ENCODE measurements around the gene HACD2. TPM values are rescaled to one million over a fixed set of nuclear protein-coding genes. Genes with fewer than 3 reads are reported as not detected.

The HACD2 gene
- total RNA-seq, 1 experiment from 2014 or later = 43.0 TPM

DNA sequence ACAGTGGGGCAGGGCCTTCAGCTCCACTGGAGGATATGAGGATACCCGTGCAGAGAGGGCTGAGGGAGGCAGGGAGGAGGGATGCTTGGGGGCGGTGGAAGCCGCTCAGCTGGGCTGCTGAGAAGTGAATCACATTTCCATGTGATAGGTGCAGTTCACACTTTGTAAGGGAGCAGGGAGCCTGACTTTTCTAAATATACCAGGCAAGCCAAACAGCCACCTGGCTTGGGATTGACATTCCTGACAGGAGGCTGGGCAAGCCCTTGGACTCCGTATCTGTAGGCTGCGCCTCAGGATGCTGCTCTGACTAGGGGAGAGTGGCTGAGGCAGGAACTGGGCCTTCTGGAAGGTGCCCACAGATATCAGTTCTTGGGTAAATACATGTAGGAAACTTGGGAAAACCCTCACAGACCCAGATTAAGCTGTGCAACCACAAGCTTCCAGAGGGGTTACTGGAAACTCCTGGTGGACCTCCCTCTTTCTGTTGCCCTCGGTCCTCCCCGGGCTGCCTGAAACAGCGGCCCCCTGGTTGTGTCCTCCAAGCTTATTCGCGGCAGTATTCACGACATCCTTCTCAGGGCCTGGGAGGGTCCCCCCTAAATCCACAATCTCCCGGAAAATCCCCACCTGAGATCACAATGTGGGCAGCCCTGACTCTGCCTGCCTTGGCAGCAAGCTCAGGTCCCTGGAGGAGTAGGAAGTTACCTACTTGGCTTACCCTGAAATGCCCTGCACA is 103.0 kb downstream of the HACD2 start:
- no peak for ATAC-seq
- H2AFZ ChIP-seq (ENCODE audit: low read depth, low read length, poor library complexity, severe bottlenecking) = no peak overlapping the region
- H4K20me1 ChIP-seq (ENCODE audit: insufficient read depth) = no peaks in the 10 kb centered on the region
- H3K4me1 ChIP-seq (ENCODE audit: control insufficient read depth in 1 of 2, insufficient read depth in 2 of 2, low read length in 2 of 2) = no peaks in the 10 kb centered on the region
- no peaks in the 10 kb centered on the region for H3K36me3 ChIP-seq (ENCODE audit: control insufficient read depth in 1 of 2, insufficient read depth in 2 of 2, low read length in 2 of 2)
- ChIA-PET RAD21 (ENCODE audit: low non-redundant PET in 1 of 2, low total read pairs in 2 of 2, uncharacterized antibody in 2 of 2, unreplicated experiment in 2 of 2) (no interaction called here), CTCF (no interaction called here), POLR2A (no interaction called here)
- no TSS peak for BruUV-seq (replicated peaks)
- TF ChIP-seq ZFX (IDR thresholded peaks at IDR 0.05) (no peak), EGR1 (IDR thresholded peaks at IDR 0.05; ENCODE audit: low read depth) (no peak), ELF1 (IDR thresholded peaks at IDR 0.05; ENCODE audit: borderline replicate concordance, low read depth) (no peak), FOSL1 (IDR thresholded peaks at IDR 0.05; ENCODE audit: low read depth) (no peak), SIN3A (IDR thresholded peaks at IDR 0.05; ENCODE audit: low read depth) (no peak)
- no peaks in the 10 kb centered on the region for H3K27me3 ChIP-seq (ENCODE audit: insufficient read depth, low read length)
- no peaks in the 10 kb centered on the region for H3K79me2 ChIP-seq (ENCODE audit: insufficient read depth, low read length)
- H3K9me2 ChIP-seq (ENCODE audit: insufficient read depth) = no peaks in the 10 kb centered on the region
- H3K4me2 ChIP-seq (ENCODE audit: low read length) = no peak overlapping the region
- H3K27ac ChIP-seq (ENCODE audit: low read depth, low read length) = no peak overlapping the region
- no peak for DNase-seq (ENCODE audit: low read depth, low spot score)
- no peak overlapping the region for H3K9ac ChIP-seq (ENCODE audit: low read length)
- H3K4me3 ChIP-seq (replicated peaks in 1 of 2; ENCODE audit: low read depth in 1 of 2, low read length in 2 of 2) = no peak overlapping the region
- intact Hi-C loops (cut with micrococcal nuclease) = no loop called here
- H3K9me3 ChIP-seq (ENCODE audit: control insufficient read depth in 1 of 2, insufficient read depth in 1 of 2, low read depth in 1 of 2, low read length in 2 of 2) = no peaks in the 10 kb centered on the region

DNA sequence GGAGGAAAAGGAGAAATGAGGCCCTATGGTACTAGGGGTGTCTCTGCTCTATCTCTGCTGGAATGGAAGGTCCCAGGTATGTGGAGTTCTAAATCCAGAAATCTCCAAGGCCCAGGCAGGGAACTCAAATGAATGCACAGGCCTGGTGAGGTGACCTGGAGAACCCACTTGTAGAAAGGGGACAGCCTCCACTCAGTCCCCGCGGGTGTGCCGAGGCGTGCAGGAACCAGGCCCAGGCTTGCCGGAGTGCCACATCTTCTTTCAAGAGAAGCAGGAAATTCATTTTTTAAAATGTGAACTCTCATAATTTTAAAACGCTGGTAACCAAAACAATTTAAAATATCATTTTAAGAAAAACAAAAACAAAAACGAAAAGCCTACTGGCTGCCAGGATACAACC is 103.8 kb downstream of the HACD2 start:
- ATAC-seq (no peak), DNase-seq (ENCODE audit: low read depth, low spot score) (no peak)
- ChIA-PET CTCF (no interaction called here), RAD21 (ENCODE audit: low non-redundant PET in 1 of 2, low total read pairs in 2 of 2, uncharacterized antibody in 2 of 2, unreplicated experiment in 2 of 2) (no interaction called here), POLR2A (no interaction called here)
- H3K9me2 ChIP-seq (ENCODE audit: insufficient read depth) = no peaks in the 10 kb centered on the region
- no peak overlapping the region for H3K4me2 ChIP-seq (ENCODE audit: low read length)
- no peaks in the 10 kb centered on the region for H3K79me2 ChIP-seq (ENCODE audit: insufficient read depth, low read length)
- intact Hi-C loops (cut with micrococcal nuclease) = no loop called here
- no peak overlapping the region for H3K9ac ChIP-seq (ENCODE audit: low read length)
- BruUV-seq (replicated peaks) = no TSS peak
- no peaks in the 10 kb centered on the region for H3K27me3 ChIP-seq (ENCODE audit: insufficient read depth, low read length)
- no peaks in the 10 kb centered on the region for H3K9me3 ChIP-seq (ENCODE audit: control insufficient read depth in 1 of 2, insufficient read depth in 1 of 2, low read depth in 1 of 2, low read length in 2 of 2)
- no peak overlapping the region for H3K4me3 ChIP-seq (replicated peaks in 1 of 2; ENCODE audit: low read depth in 1 of 2, low read length in 2 of 2)
- H4K20me1 ChIP-seq (ENCODE audit: insufficient read depth) = no peaks in the 10 kb centered on the region
- H3K27ac ChIP-seq (ENCODE audit: low read depth, low read length) = no peak overlapping the region
- no peaks in the 10 kb centered on the region for H3K36me3 ChIP-seq (ENCODE audit: control insufficient read depth in 1 of 2, insufficient read depth in 2 of 2, low read length in 2 of 2)
- no peak overlapping the region for H2AFZ ChIP-seq (ENCODE audit: low read depth, low read length, poor library complexity, severe bottlenecking)
- no peak for TF ChIP-seq TCF7L2 (IDR thresholded peaks at IDR 0.05; ENCODE audit: borderline replicate concordance, extremely low read depth, insufficient read depth, insufficient read length)
- TF ChIP-seq, protein P1, sequence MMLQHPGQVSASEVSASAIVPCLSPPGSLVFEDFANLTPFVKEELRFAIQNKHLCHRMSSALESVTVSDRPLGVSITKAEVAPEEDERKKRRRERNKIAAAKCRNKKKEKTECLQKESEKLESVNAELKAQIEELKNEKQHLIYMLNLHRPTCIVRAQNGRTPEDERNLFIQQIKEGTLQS (IDR thresholded peaks at IDR 0.05) = no peak
- no peak for TF ChIP-seq POLR2A (IDR thresholded peaks at IDR 0.05; ENCODE audit: borderline replicate concordance, extremely low read depth, insufficient read depth, insufficient read length)
- TF ChIP-seq, protein P2, sequence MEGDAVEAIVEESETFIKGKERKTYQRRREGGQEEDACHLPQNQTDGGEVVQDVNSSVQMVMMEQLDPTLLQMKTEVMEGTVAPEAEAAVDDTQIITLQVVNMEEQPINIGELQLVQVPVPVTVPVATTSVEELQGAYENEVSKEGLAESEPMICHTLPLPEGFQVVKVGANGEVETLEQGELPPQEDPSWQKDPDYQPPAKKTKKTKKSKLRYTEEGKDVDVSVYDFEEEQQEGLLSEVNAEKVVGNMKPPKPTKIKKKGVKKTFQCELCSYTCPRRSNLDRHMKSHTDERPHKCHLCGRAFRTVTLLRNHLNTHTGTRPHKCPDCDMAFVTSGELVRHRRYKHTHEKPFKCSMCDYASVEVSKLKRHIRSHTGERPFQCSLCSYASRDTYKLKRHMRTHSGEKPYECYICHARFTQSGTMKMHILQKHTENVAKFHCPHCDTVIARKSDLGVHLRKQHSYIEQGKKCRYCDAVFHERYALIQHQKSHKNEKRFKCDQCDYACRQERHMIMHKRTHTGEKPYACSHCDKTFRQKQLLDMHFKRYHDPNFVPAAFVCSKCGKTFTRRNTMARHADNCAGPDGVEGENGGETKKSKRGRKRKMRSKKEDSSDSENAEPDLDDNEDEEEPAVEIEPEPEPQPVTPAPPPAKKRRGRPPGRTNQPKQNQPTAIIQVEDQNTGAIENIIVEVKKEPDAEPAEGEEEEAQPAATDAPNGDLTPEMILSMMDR (IDR thresholded peaks at IDR 0.05 in 2 of 3, conservative IDR thresholded peaks at IDR 0.05 in 1 of 3; ENCODE audit: borderline replicate concordance in 1 of 3, insufficient read depth in 1 of 3, low read depth in 2 of 3, low read length in 2 of 3) = no peak
- TF ChIP-seq ELF1 (IDR thresholded peaks at IDR 0.05; ENCODE audit: borderline replicate concordance, low read depth) = no peak
- TF ChIP-seq FOSL1 (IDR thresholded peaks at IDR 0.05; ENCODE audit: low read depth) = no peak
- TF ChIP-seq POLR2AphosphoS5 (IDR thresholded peaks at IDR 0.05; ENCODE audit: low read depth, low read length) = no peak
- no peak for TF ChIP-seq RAD21 (IDR thresholded peaks at IDR 0.05; ENCODE audit: low read depth)
- TF ChIP-seq CEBPB (IDR thresholded peaks at IDR 0.05; ENCODE audit: low read depth) = no peak
- TF ChIP-seq EZH2 (IDR thresholded peaks at IDR 0.05) = no peak
- TF ChIP-seq YY1 (IDR thresholded peaks at IDR 0.05; ENCODE audit: extremely low read depth, insufficient replicate concordance, low read depth, low read length) = no peak
- TF ChIP-seq SRF (IDR thresholded peaks at IDR 0.05; ENCODE audit: low read depth) = no peak
- TF ChIP-seq, protein P3, sequence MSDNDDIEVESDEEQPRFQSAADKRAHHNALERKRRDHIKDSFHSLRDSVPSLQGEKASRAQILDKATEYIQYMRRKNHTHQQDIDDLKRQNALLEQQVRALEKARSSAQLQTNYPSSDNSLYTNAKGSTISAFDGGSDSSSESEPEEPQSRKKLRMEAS (IDR thresholded peaks at IDR 0.05) = no peak
- no peak for TF ChIP-seq EGR1 (IDR thresholded peaks at IDR 0.05; ENCODE audit: low read depth)
- no peaks in the 10 kb centered on the region for H3K4me1 ChIP-seq (ENCODE audit: control insufficient read depth in 1 of 2, insufficient read depth in 2 of 2, low read length in 2 of 2)

All from HCT116 (cell line).